ENCODE measurements around the gene CDH6.
"Not testable (repeated sequence)": the region's sequence is repeated elsewhere in the genome, so short reads cannot be mapped to it uniquely, and the experiment has no call there.

The CDH6 gene

GRCh38 chr5:31334061-31334860, 140.8 kb downstream of the CDH6 start:
- no peaks in the 10 kb centered on the region for H3K27me3 ChIP-seq (ENCODE audit: insufficient read depth, low read length)
- no peak overlapping the region for H3K4me3 ChIP-seq (ENCODE audit: low read length)
- H3K36me3 ChIP-seq (ENCODE audit: insufficient read depth, low read depth, low read length): no peaks in the 10 kb centered on the region
- no peaks in the 10 kb centered on the region for H3K4me1 ChIP-seq (ENCODE audit: insufficient read depth, low read length)
- H3K9ac ChIP-seq (ENCODE audit: low read depth, low read length): no peak overlapping the region
- H3K9me3 ChIP-seq (ENCODE audit: insufficient read depth, low read depth, low read length): no peaks in the 10 kb centered on the region
- H3K27ac ChIP-seq (ENCODE audit: low read length): no peak overlapping the region

- no peaks in the 10 kb centered on the region for H3K9me3 ChIP-seq (ENCODE audit: insufficient read depth, low read depth, low read length)
- no peak overlapping the region for H3K9ac ChIP-seq (ENCODE audit: low read depth, low read length)
- H3K4me3 ChIP-seq (ENCODE audit: low read length): no peak overlapping the region
- H3K27ac ChIP-seq (ENCODE audit: low read length): no peak overlapping the region
- no peaks in the 10 kb centered on the region for H3K36me3 ChIP-seq (ENCODE audit: insufficient read depth, low read depth, low read length)
- no peaks in the 10 kb centered on the region for H3K4me1 ChIP-seq (ENCODE audit: insufficient read depth, low read length)
- no peaks in the 10 kb centered on the region for H3K27me3 ChIP-seq (ENCODE audit: insufficient read depth, low read length)
Observed at GRCh38 chr5:31335456-31335855, 142.0 kb downstream of the CDH6 start.

- Histone ChIP-seq H3K36me3 (ENCODE audit: insufficient read depth, low read depth, low read length) (no peaks in the 10 kb centered on the region), H3K27me3 (ENCODE audit: insufficient read depth, low read length) (no peaks in the 10 kb centered on the region), H3K4me1 (ENCODE audit: insufficient read depth, low read length) (no peaks in the 10 kb centered on the region), H3K9me3 (ENCODE audit: insufficient read depth, low read depth, low read length) (no peaks in the 10 kb centered on the region), H3K9ac (ENCODE audit: low read depth, low read length) (no peak overlapping the region), H3K27ac (ENCODE audit: low read length) (no peak overlapping the region), H3K4me3 (ENCODE audit: low read length) (no peak overlapping the region)
Observed at GRCh38 chr5:31343946-31344345, 150.5 kb downstream of the CDH6 start.

- no peak overlapping the region for H3K27ac ChIP-seq (ENCODE audit: low read length)
- H3K4me3 ChIP-seq (ENCODE audit: low read length): no peak overlapping the region
- no peaks in the 10 kb centered on the region for H3K9me3 ChIP-seq (ENCODE audit: insufficient read depth, low read depth, low read length)
- H3K9ac ChIP-seq (ENCODE audit: low read depth, low read length): no peak overlapping the region
- H3K4me1 ChIP-seq (ENCODE audit: insufficient read depth, low read length): no peaks in the 10 kb centered on the region
- H3K36me3 ChIP-seq (ENCODE audit: insufficient read depth, low read depth, low read length): no peaks in the 10 kb centered on the region
- no peaks in the 10 kb centered on the region for H3K27me3 ChIP-seq (ENCODE audit: insufficient read depth, low read length)
Observed at GRCh38 chr5:31346896-31347551, 153.5 kb downstream of the CDH6 start.

DNA sequence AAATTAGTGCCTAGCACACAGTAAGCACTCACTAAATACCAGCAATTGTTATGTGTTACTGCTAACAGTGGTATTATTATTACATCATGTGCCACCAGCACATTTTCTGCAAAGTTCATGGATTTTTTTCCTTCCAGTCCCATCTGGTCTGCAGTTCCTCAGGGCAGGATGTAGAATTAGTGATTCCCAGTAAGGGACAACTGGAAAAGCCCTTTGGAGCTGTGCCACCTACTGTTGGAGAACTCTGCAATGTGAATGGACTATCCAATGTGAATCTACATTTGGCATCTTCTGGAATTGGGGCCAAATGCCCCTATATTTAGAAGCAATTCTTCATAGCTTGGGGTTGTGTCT, 154.0 kb downstream of the CDH6 start:
- H3K9me3 ChIP-seq (ENCODE audit: insufficient read depth, low read depth, low read length): no peaks in the 10 kb centered on the region
- H3K4me1 ChIP-seq (ENCODE audit: insufficient read depth, low read length): no peaks in the 10 kb centered on the region
- H3K4me3 ChIP-seq (ENCODE audit: low read length): no peak overlapping the region
- H3K9ac ChIP-seq (ENCODE audit: low read depth, low read length): no peak overlapping the region
- H3K27me3 ChIP-seq (ENCODE audit: insufficient read depth, low read length): no peaks in the 10 kb centered on the region
- H3K27ac ChIP-seq (ENCODE audit: low read length): no peak overlapping the region
- no peaks in the 10 kb centered on the region for H3K36me3 ChIP-seq (ENCODE audit: insufficient read depth, low read depth, low read length)

DNA sequence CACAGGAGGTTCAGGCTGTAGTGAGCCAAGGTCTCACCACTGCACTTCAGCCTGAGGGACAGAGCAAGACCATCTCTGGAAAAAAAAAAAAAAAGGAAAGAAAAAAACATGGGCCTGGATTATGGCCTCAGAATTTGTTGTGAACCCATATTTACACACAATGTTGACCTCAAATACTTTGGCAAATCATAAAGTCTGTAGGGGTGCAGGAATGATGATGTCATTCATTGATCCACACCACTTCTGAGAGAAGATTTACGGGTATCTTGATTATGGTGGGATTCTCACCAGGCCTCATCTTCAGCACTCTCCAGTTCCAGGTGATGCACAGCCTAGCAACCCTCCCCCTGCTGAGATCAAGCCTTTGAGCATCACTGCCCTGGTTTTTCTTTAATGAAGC, 156.9 kb downstream of the CDH6 start:
- Histone ChIP-seq H3K27ac (ENCODE audit: low read length) (no peak overlapping the region), H3K4me3 (ENCODE audit: low read length) (no peak overlapping the region), H3K9me3 (ENCODE audit: insufficient read depth, low read depth, low read length) (no peaks in the 10 kb centered on the region), H3K27me3 (ENCODE audit: insufficient read depth, low read length) (no peaks in the 10 kb centered on the region), H3K36me3 (ENCODE audit: insufficient read depth, low read depth, low read length) (no peaks in the 10 kb centered on the region), H3K4me1 (ENCODE audit: insufficient read depth, low read length) (no peaks in the 10 kb centered on the region), H3K9ac (ENCODE audit: low read depth, low read length) (no peak overlapping the region)

DNA sequence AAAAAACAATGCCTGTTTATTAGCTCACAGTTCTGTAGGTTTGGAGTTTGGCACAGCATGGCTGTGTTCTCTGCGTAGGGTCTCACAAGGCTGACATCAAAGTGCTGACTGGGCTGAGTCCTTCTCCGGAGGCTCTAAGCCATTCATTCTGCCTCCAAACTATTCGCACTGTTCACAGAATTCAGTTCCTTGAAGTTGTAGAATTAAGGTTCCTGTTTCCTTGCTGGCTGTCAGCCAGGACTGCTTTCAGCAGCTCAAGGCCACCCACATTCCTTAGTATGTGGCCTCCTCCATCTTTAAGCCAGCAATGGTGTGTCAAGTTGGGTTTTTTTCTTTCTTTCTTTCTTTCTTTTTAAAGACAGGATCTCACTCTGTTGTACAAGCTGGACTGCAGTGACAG, 161.9 kb downstream of the CDH6 start:
- H3K27me3 ChIP-seq (ENCODE audit: insufficient read depth, low read length): no peaks in the 10 kb centered on the region
- no peak overlapping the region for H3K4me3 ChIP-seq (ENCODE audit: low read length)
- no peaks in the 10 kb centered on the region for H3K4me1 ChIP-seq (ENCODE audit: insufficient read depth, low read length)
- H3K36me3 ChIP-seq (ENCODE audit: insufficient read depth, low read depth, low read length): no peaks in the 10 kb centered on the region
- no peak overlapping the region for H3K9ac ChIP-seq (ENCODE audit: low read depth, low read length)
- H3K27ac ChIP-seq (ENCODE audit: low read length): no peak overlapping the region
- no peaks in the 10 kb centered on the region for H3K9me3 ChIP-seq (ENCODE audit: insufficient read depth, low read depth, low read length)

DNA sequence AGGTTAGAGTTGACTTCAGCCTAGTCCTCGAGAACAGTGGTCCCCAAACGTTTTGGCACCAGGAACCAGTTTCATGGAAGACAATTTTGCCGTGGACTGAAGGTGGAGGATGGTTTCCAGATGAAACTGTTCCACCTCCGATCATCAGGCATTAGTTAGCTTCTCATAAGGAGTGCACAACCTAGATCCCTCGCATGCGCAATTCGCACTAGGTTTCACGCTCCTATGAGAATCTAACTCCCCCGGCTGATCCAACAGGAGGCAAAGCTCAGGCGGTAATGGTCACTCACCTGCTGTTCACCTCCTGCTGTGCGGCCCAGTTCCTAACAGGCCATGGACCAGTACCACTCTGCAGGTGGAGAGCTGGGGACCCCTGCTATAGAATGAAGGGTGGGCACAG, 163.6 kb downstream of the CDH6 start:
- H3K9ac ChIP-seq (ENCODE audit: low read depth, low read length): no peak overlapping the region
- H3K27ac ChIP-seq (ENCODE audit: low read length): no peak overlapping the region
- H3K27me3 ChIP-seq (ENCODE audit: insufficient read depth, low read length): no peaks in the 10 kb centered on the region
- H3K4me3 ChIP-seq (ENCODE audit: low read length): no peak overlapping the region
- no peaks in the 10 kb centered on the region for H3K9me3 ChIP-seq (ENCODE audit: insufficient read depth, low read depth, low read length)
- no peaks in the 10 kb centered on the region for H3K36me3 ChIP-seq (ENCODE audit: insufficient read depth, low read depth, low read length)
- H3K4me1 ChIP-seq (ENCODE audit: insufficient read depth, low read length): peaks cover 4% of the 10 kb centered on the region; the same call in 1 of the 2 replicates

GRCh38 chr5:31359839-31360238, 166.4 kb downstream of the CDH6 start:
- Histone ChIP-seq H3K4me3 (ENCODE audit: low read length) (no peak overlapping the region), H3K27ac (ENCODE audit: low read length) (no peak overlapping the region), H3K4me1 (ENCODE audit: insufficient read depth, low read length) (peaks cover 10% of the 10 kb centered on the region), H3K36me3 (ENCODE audit: insufficient read depth, low read depth, low read length) (no peaks in the 10 kb centered on the region), H3K27me3 (ENCODE audit: insufficient read depth, low read length) (no peaks in the 10 kb centered on the region), H3K9me3 (ENCODE audit: insufficient read depth, low read depth, low read length) (no peaks in the 10 kb centered on the region), H3K9ac (ENCODE audit: low read depth, low read length) (no peak overlapping the region)

- Histone ChIP-seq H3K27me3 (ENCODE audit: insufficient read depth, low read length) (no peaks in the 10 kb centered on the region), H3K9me3 (ENCODE audit: insufficient read depth, low read depth, low read length) (no peaks in the 10 kb centered on the region), H3K36me3 (ENCODE audit: insufficient read depth, low read depth, low read length) (no peaks in the 10 kb centered on the region), H3K4me1 (ENCODE audit: insufficient read depth, low read length) (peaks cover 10% of the 10 kb centered on the region), H3K4me3 (ENCODE audit: low read length) (no peak overlapping the region), H3K27ac (ENCODE audit: low read length) (no peak overlapping the region), H3K9ac (ENCODE audit: low read depth, low read length) (no peak overlapping the region)
Observed at GRCh38 chr5:31361234-31361633, 167.7 kb downstream of the CDH6 start.

- H3K4me1 ChIP-seq (ENCODE audit: insufficient read depth, low read length): peaks cover 10% of the 10 kb centered on the region
Observed at GRCh38 chr5:31361704-31362528, 168.4 kb downstream of the CDH6 start.

GRCh38 chr5:31362529-31362900, 169.0 kb downstream of the CDH6 start:
- no peaks in the 10 kb centered on the region for H3K36me3 ChIP-seq (ENCODE audit: insufficient read depth, low read depth, low read length)
- no peak overlapping the region for H3K27ac ChIP-seq (ENCODE audit: low read length)
- H3K4me1 ChIP-seq (ENCODE audit: insufficient read depth, low read length): peaks cover 10% of the 10 kb centered on the region
- H3K27me3 ChIP-seq (ENCODE audit: insufficient read depth, low read length): no peaks in the 10 kb centered on the region
- H3K4me3 ChIP-seq (ENCODE audit: low read length): no peak overlapping the region
- H3K9ac ChIP-seq (ENCODE audit: low read depth, low read length): no peak overlapping the region
- H3K9me3 ChIP-seq (ENCODE audit: insufficient read depth, low read depth, low read length): no peaks in the 10 kb centered on the region

More at GRCh38 chr5:31361704-31362528, 168.4 kb downstream of the CDH6 start:
- H3K9ac ChIP-seq (ENCODE audit: low read depth, low read length); H3K27ac ChIP-seq (ENCODE audit: low read length); H3K9me3 ChIP-seq (ENCODE audit: insufficient read depth, low read depth, low read length); H3K4me3 ChIP-seq (ENCODE audit: low read length); H3K27me3 ChIP-seq (ENCODE audit: insufficient read depth, low read length); H3K36me3 ChIP-seq (ENCODE audit: insufficient read depth, low read depth, low read length): not testable (repeated sequence)
